Measurements from ENCODE around the gene PDXK.

The PDXK gene

GRCh38 chr21:43726686-43727518 lies 8.0 kb downstream of the PDXK start:
- no peak for DNase-seq

- no peak for DNase-seq
Measured at GRCh38 chr21:43727519-43728153, 8.7 kb downstream of the PDXK start.

- no peak for DNase-seq
Measured at GRCh38 chr21:43728154-43728466, 9.2 kb downstream of the PDXK start.

- DNase-seq, result peak; percentile 60 to 72
Measured at GRCh38 chr21:43728467-43729390, 9.8 kb downstream of the PDXK start.

- DNase-seq, result no peak
Measured at GRCh38 chr21:43731476-43731875, 12.5 kb downstream of the PDXK start.

GRCh38 chr21:43731891-43732711 lies 13.2 kb downstream of the PDXK start:
- DNase-seq, result no peak

- no peak for DNase-seq
Measured at GRCh38 chr21:43733060-43733459, 14.1 kb downstream of the PDXK start.

- DNase-seq, result no peak
Measured at GRCh38 chr21:43733529-43734071, 14.7 kb downstream of the PDXK start.

GRCh38 chr21:43734131-43734927 lies 15.4 kb downstream of the PDXK start:
- DNase-seq, result peak in 1 of 2 experiments; percentile 3

- DNase-seq, result no peak
Measured at GRCh38 chr21:43734928-43735229, 15.9 kb downstream of the PDXK start.

- DNase-seq, result no peak
Measured at GRCh38 chr21:43735236-43736091, 16.5 kb downstream of the PDXK start.

- no peak for DNase-seq
Measured at GRCh38 chr21:43736224-43736883, 17.4 kb downstream of the PDXK start.

GRCh38 chr21:43737158-43737950 lies 18.4 kb downstream of the PDXK start:
- no peak for DNase-seq

GRCh38 chr21:43739621-43740435 lies 20.9 kb downstream of the PDXK start:
- DNase-seq, result no peak

- DNase-seq, result no peak
Measured at GRCh38 chr21:43740497-43741156, 21.7 kb downstream of the PDXK start.

- DNase-seq, result no peak
Measured at GRCh38 chr21:43741423-43742096, 22.6 kb downstream of the PDXK start.

- no peak for DNase-seq
Measured at GRCh38 chr21:43743947-43744346, 25.0 kb downstream of the PDXK start.

Data from NCI-H2081 (cell line).